ENCODE measurements around the gene GRIN3B.
A peak's percentile ranks its signal among the peaks of the same experiment; 100 is the strongest.

Gene GRIN3B

DNA sequence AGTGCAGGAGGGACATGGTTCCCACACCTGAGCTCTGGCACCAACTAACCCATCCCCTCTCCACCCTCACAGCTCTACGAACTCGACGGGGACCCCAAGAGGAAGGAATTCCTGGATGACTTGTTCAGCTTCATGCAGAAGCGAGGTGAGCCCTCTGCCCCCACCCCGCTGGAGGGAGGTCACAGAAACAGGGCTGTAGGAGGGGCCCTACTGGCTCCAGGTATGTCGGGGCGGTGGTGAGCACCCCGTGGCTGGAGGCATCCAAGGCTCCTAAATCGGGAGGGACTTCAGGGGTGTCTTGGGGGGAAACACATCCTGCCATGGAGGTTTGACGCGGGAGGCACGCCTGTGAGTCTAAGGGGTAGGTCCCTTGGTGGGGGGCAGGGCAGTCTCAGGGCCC, 40.2 kb upstream of the GRIN3B start:
- Histone ChIP-seq H3K36me3 (ENCODE audit: control insufficient read depth in 2 of 2, insufficient read depth in 1 of 2, low read length in 2 of 2) (peaks cover 0 to 34% of the 10 kb centered on the region in 2 experiments; a peak in 1 of 3 replicates), H3K4me3 (ENCODE audit: low read depth, low read length) (no peak overlapping the region), H3K4me1 (ENCODE audit: control insufficient read depth, insufficient read depth, low read length) (no peaks in the 10 kb centered on the region), H3K27ac (ENCODE audit: extremely low read depth, low read depth, low read length) (no peak overlapping the region), H3K9me3 (ENCODE audit: control insufficient read depth, insufficient read depth, low read depth, low read length) (no peaks in the 10 kb centered on the region)
- POLR2A ChIA-PET = no interaction called here
- TF ChIP-seq FEZF1 (tag by site-specific recombination; IDR thresholded peaks at IDR 0.05) = no peak
- TF ChIP-seq GLIS2 (tag by site-specific recombination; IDR thresholded peaks at IDR 0.05) = peak; percentile 39
- TF ChIP-seq, protein P1, sequence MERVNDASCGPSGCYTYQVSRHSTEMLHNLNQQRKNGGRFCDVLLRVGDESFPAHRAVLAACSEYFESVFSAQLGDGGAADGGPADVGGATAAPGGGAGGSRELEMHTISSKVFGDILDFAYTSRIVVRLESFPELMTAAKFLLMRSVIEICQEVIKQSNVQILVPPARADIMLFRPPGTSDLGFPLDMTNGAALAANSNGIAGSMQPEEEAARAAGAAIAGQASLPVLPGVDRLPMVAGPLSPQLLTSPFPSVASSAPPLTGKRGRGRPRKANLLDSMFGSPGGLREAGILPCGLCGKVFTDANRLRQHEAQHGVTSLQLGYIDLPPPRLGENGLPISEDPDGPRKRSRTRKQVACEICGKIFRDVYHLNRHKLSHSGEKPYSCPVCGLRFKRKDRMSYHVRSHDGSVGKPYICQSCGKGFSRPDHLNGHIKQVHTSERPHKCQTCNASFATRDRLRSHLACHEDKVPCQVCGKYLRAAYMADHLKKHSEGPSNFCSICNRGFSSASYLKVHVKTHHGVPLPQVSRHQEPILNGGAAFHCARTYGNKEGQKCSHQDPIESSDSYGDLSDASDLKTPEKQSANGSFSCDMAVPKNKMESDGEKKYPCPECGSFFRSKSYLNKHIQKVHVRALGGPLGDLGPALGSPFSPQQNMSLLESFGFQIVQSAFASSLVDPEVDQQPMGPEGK (tag by site-specific recombination; IDR thresholded peaks at IDR 0.05) = 0 out of 2 replicates have a peak, but pooled peaks have one; percentile 13
- TF ChIP-seq ZNF2 (tag by site-specific recombination; IDR thresholded peaks at IDR 0.05) = 0 out of 2 replicates have a peak, but pooled peaks have one; percentile 35
- CTCF ChIA-PET = interaction anchor here (0.6 to 0.9 kb wide), 2 partner anchors 16 to 24 kb away, joined by 3 read pairs; no protein-coding TSS in a partner anchor

DNA sequence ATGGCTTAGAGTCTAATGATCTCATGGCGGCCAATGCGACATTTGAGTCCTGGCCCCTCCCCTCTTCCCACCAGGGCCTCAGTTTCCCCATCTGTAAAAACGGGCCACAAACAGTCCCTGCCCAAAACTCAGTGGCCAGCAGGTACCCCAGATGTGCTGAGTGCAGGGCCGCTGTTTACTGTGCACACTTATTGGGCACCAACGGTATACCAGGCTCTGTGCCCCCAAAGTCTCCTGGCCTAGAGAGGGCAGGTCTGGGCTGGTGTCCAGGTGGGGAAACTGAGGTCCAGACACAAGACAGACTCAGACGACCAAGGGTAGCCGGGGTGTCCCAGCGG, 39.6 kb upstream of the GRIN3B start:
- Histone ChIP-seq H3K36me3 (ENCODE audit: control insufficient read depth in 2 of 2, insufficient read depth in 1 of 2, low read length in 2 of 2) (peaks cover 0 to 39% of the 10 kb centered on the region in 2 experiments; a peak in 2 of 3 replicates), H3K4me3 (ENCODE audit: low read depth, low read length) (no peak overlapping the region), H3K4me1 (ENCODE audit: control insufficient read depth, insufficient read depth, low read length) (no peaks in the 10 kb centered on the region), H3K9me3 (ENCODE audit: control insufficient read depth, insufficient read depth, low read depth, low read length) (no peaks in the 10 kb centered on the region), H3K27ac (ENCODE audit: extremely low read depth, low read depth, low read length) (no peak overlapping the region)
- TF ChIP-seq ZNF155 (tag by site-specific recombination; IDR thresholded peaks at IDR 0.05) (no peak), ZNF792 (tag by site-specific recombination; IDR thresholded peaks at IDR 0.05) (peak; percentile 73; the same call in 1 of the 2 replicates)
- CTCF ChIA-PET = no interaction called here
- POLR2A ChIA-PET = no interaction called here

DNA sequence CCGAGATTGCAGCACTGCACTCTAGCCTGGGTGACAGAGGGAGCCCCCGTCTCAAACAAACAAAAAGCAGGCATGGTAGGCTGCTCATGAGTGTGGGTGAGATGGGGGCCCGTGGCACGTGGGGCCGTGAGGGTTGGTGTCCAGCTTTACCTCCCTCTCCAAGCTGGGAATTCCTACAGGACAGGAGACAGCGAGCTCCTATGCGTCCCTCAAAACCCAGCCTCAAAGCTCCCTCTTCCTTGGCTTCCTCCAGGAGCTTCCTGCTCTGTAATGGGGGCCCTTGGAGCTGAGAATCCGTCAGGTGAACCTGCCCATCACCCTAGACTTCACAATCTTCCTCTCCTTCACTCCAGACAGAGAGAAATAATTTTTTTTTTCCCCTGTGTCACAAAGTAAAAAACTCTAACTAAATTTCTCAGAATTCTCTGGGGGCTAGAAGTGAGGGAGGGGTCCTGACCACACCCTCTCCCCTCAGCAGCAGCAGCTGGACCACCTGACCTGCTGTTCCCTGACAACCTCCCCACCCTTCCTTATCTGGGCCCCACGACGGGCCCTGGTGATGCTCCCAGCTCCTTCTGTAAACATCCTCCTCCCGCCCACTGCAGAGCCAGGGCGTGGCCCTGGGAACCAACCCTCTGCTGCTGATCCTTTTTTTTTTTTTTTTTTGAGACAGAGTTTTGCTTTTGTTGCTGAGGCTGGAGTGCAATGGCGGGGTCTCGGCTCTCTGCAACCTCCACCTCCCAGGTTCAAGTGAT, 38.2 kb upstream of the GRIN3B start:
- H3K4me1 ChIP-seq (ENCODE audit: control insufficient read depth, insufficient read depth, low read length) = no peaks in the 10 kb centered on the region
- no peak overlapping the region for H3K4me3 ChIP-seq (ENCODE audit: low read depth, low read length)
- POLR2A ChIA-PET = interaction anchor here (0.6 to 1.1 kb wide), 4 partner anchors 16 to 307 kb away, joined by 3 to 10 read pairs (median 4); partner anchors contain the start of gene CIRBP
- H3K9me3 ChIP-seq (ENCODE audit: control insufficient read depth, insufficient read depth, low read depth, low read length) = no peaks in the 10 kb centered on the region
- CTCF ChIA-PET = interaction anchor here (0.7 to 2.1 kb wide), 6 partner anchors 9 to 99 kb away, joined by 3 to 19 read pairs (median 4); no protein-coding TSS in a partner anchor
- H3K36me3 ChIP-seq (ENCODE audit: control insufficient read depth in 2 of 2, insufficient read depth in 1 of 2, low read length in 2 of 2) = peaks cover 0 to 47% of the 10 kb centered on the region in 2 experiments; a peak in 2 of 3 replicates
- no peak overlapping the region for H3K27ac ChIP-seq (ENCODE audit: extremely low read depth, low read depth, low read length)
- no peak for TF ChIP-seq ZNF610 (tag by site-specific recombination; IDR thresholded peaks at IDR 0.05; ENCODE audit: borderline replicate concordance)
- TF ChIP-seq ZFHX2 (tag by site-specific recombination; conservative IDR thresholded peaks at IDR 0.05) = peak; percentile 84
- peak; percentile 46; the same call in 1 of the 2 replicates for TF ChIP-seq KLF8 (tag by site-specific recombination; IDR thresholded peaks at IDR 0.05)
- TF ChIP-seq ZNF76 (tag by site-specific recombination; IDR thresholded peaks at IDR 0.05; ENCODE audit: borderline replicate concordance, low read depth) = no peak
- TF ChIP-seq, protein P2, sequence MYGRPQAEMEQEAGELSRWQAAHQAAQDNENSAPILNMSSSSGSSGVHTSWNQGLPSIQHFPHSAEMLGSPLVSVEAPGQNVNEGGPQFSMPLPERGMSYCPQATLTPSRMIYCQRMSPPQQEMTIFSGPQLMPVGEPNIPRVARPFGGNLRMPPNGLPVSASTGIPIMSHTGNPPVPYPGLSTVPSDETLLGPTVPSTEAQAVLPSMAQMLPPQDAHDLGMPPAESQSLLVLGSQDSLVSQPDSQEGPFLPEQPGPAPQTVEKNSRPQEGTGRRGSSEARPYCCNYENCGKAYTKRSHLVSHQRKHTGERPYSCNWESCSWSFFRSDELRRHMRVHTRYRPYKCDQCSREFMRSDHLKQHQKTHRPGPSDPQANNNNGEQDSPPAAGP (tag by site-specific recombination; IDR thresholded peaks at IDR 0.05) = peak; percentile 79; the same call in 1 of the 2 replicates
- no peak for TF ChIP-seq ZNF629 (tag by site-specific recombination; IDR thresholded peaks at IDR 0.05)
- TF ChIP-seq KLF10 (tag by site-specific recombination; IDR thresholded peaks at IDR 0.05) = no peak
- TF ChIP-seq ZNF24 (tag by site-specific recombination; IDR thresholded peaks at IDR 0.05) = no peak
- TF ChIP-seq ZFP3 (tag by site-specific recombination; IDR thresholded peaks at IDR 0.05; ENCODE audit: low read depth) = peak; percentile 99
- 0 out of 2 replicates have a peak, but pooled peaks have one; percentile 65 for TF ChIP-seq KLF7 (tag by site-specific recombination; IDR thresholded peaks at IDR 0.05; ENCODE audit: borderline replicate concordance)
- TF ChIP-seq, protein P3, sequence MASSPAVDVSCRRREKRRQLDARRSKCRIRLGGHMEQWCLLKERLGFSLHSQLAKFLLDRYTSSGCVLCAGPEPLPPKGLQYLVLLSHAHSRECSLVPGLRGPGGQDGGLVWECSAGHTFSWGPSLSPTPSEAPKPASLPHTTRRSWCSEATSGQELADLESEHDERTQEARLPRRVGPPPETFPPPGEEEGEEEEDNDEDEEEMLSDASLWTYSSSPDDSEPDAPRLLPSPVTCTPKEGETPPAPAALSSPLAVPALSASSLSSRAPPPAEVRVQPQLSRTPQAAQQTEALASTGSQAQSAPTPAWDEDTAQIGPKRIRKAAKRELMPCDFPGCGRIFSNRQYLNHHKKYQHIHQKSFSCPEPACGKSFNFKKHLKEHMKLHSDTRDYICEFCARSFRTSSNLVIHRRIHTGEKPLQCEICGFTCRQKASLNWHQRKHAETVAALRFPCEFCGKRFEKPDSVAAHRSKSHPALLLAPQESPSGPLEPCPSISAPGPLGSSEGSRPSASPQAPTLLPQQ (tag by site-specific recombination; IDR thresholded peaks at IDR 0.05) = peak; percentile 76
- TF ChIP-seq, protein P4, sequence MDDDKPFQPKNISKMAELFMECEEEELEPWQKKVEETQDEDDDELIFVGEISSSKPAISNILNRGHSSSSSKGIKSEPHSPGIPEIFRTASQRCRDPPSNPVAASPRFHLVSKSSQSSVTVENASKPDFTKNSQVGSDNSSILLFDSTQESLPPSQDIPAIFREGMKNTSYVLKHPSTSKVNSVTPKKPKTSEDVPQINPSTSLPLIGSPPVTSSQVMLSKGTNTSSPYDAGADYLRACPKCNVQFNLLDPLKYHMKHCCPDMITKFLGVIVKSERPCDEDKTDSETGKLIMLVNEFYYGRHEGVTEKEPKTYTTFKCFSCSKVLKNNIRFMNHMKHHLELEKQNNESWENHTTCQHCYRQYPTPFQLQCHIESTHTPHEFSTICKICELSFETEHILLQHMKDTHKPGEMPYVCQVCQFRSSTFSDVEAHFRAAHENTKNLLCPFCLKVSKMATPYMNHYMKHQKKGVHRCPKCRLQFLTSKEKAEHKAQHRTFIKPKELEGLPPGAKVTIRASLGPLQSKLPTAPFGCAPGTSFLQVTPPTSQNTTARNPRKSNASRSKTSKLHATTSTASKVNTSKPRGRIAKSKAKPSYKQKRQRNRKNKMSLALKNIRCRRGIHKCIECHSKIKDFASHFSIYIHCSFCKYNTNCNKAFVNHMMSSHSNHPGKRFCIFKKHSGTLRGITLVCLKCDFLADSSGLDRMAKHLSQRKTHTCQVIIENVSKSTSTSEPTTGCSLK (tag by site-specific recombination; IDR thresholded peaks at IDR 0.05) = no peak
- TF ChIP-seq ZNF146 (tag by site-specific recombination; IDR thresholded peaks at IDR 0.05) = no peak
- no peak for TF ChIP-seq ZBTB17 (tag by site-specific recombination; IDR thresholded peaks at IDR 0.05)
- no peak for TF ChIP-seq ZNF837 (tag by site-specific recombination; IDR thresholded peaks at IDR 0.05)
- TF ChIP-seq ZNF341 (tag by site-specific recombination; IDR thresholded peaks at IDR 0.05; ENCODE audit: low read depth) = peak; percentile 86
- no peak for TF ChIP-seq ZNF426 (tag by site-specific recombination; IDR thresholded peaks at IDR 0.05)
- peak; percentile 85 for TF ChIP-seq ZFP69B (tag by site-specific recombination; IDR thresholded peaks at IDR 0.05)
